ENCODE data around the gene MEF2D. TPM values are rescaled to one million over a fixed set of nuclear protein-coding genes. Genes with fewer than 3 reads are reported as not detected.

MEF2D gene
- total and polyA plus RNA-seq, 12 donors, result 7.8 to 89.9 (median 50.0) TPM

DNA sequence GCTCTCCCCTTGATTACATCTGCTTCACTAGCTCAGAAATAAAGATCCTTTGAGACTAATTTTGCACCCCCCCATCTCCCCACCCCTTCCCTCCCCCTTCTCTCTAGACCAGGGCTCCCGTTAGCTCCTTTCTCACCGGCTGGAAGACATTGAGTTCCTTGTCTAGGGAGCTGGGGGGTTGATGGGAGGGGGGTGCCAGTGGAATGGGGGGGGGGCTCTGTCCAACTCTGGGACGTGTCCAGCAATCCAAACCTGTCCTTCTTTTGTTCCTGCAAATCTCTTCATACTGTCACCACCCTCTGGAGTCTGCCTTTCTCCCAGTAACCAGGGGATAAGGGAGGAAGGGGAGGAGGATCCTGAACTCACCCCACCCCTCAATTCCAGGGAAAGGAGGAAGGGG lies 69.7 kb downstream of the MEF2D start:
- WGBS, 4 donors, result 21 to 25% (median 23%) methylated on average over 2 to 3 of the region's 3 CpGs
- Histone ChIP-seq H3K36me3 (replicated peaks in 1 of 2) (no peaks in the 10 kb centered on the region), H3K27ac (no peak overlapping the region), H3K4me1 (replicated peaks in 1 of 2) (peaks cover 0 to 6% of the 10 kb centered on the region in 2 donors), H3K9me3 (replicated peaks in 1 of 3) (no peaks in the 10 kb centered on the region), H3K27me3 (peaks cover 63% of the 10 kb centered on the region), H3K4me3 (no peak overlapping the region)
- no peak for TF ChIP-seq POLR2A (IDR thresholded peaks at IDR 0.05)
- TF ChIP-seq, protein P1, sequence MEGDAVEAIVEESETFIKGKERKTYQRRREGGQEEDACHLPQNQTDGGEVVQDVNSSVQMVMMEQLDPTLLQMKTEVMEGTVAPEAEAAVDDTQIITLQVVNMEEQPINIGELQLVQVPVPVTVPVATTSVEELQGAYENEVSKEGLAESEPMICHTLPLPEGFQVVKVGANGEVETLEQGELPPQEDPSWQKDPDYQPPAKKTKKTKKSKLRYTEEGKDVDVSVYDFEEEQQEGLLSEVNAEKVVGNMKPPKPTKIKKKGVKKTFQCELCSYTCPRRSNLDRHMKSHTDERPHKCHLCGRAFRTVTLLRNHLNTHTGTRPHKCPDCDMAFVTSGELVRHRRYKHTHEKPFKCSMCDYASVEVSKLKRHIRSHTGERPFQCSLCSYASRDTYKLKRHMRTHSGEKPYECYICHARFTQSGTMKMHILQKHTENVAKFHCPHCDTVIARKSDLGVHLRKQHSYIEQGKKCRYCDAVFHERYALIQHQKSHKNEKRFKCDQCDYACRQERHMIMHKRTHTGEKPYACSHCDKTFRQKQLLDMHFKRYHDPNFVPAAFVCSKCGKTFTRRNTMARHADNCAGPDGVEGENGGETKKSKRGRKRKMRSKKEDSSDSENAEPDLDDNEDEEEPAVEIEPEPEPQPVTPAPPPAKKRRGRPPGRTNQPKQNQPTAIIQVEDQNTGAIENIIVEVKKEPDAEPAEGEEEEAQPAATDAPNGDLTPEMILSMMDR (IDR thresholded peaks at IDR 0.05), result no peak
- intact Hi-C loops (cut with DNase I), result no loop called here
- DNase-seq, result no peak

DNA sequence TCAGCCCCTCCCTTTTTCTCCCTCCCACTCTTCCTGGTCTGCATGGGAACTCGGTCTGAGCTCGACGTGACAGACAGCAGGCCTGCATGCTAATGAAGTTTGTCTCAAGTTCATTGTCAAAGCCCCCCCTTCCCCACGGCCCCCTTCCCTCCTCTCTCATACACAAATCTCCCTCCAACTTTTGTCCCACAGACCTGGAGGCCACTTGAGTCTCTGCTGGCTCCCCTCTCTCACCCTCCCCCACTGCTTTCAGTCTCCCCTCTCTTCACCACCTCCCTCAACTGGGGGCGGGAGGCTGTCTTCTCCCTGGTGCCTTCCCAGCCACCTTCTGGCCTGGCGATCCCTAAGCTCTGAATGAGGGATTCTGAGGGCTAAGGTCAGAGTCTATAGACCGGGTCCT lies 70.3 kb downstream of the MEF2D start:
- Histone ChIP-seq H3K9me3 (replicated peaks in 1 of 3) (no peaks in the 10 kb centered on the region), H3K4me3 (no peak overlapping the region), H3K27me3 (peaks cover 57% of the 10 kb centered on the region), H3K36me3 (replicated peaks in 1 of 2) (no peaks in the 10 kb centered on the region), H3K27ac (no peak overlapping the region), H3K4me1 (replicated peaks in 1 of 2) (no peaks in the 10 kb centered on the region)
- 11 to 29% (median 14%) methylated on average over 7 of the region's 7 CpGs for WGBS, 4 donors
- intact Hi-C loops (cut with DNase I), result no loop called here
- no peak for DNase-seq
- TF ChIP-seq POLR2A (IDR thresholded peaks at IDR 0.05), result no peak
- TF ChIP-seq, protein P1 (IDR thresholded peaks at IDR 0.05), result no peak

DNA sequence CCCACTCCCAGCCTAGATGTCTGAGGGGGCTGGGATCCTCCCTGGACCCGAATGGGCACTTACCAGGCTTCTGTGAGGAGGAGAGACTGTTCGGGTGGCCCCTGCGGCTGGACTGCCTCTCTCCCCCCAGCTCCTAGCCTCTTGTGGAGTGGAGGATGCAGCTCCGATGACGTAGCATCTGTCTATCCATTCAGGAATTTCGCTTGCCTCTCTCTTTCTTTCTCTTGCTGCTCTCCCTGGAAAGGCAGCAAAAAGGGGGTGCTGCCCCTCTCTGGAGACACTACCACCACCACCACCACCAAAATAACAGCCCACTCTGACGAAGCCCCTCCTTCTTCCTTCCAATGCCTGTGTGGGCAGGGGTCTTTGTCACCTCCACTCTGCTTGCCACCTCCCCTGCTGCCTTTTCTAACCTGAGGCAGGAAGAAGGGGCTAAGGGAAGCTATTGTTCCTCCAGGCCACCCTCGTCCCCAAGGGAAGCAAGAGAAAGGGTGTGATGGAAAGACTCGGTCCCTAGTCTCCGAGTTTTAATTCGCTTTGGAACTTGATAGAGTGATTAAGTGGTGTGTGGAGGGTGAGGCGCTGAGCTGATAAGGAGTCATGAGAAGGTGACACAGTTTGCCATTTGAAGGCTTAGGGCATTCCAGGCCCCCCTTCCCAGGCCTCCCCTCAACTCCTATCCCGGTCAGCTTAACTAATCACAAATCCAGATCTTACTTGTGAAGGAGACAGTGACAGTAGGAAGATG lies 71.1 kb downstream of the MEF2D start:
- H3K4me3 ChIP-seq, result no peak overlapping the region

DNA sequence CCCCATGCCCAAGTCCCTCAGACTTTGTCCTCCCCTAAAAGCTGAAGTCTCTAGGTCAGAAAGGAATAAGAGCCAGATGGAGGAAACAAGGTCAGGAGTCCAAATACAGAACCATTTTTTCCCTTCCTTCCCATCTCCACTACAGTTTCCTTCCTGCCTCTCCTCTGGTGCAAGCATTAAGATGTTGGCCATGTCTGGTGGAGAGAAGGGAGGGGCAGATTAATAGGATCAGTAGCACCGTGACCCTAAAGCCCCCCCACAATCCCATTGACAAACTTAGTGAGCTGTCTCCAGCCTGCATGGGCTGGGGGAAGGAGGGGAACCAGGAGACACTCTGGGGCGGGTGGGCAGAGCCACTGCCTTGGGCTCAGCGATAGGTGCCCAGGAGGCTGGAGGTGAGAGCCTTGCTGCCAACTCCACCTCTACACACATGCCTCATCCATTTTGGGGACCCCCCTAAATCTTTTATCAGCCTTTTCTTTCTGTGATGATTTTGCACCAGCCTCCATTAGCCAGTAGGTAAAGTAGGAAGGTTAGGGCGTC lies 71.8 kb downstream of the MEF2D start:
- DNase-seq, result no peak
- H3K27ac ChIP-seq, result no peak overlapping the region
- WGBS, 4 donors, result 0 to 21% (median 12%) methylated on average over 3 to 4 of the region's 4 CpGs
- H3K4me1 ChIP-seq (replicated peaks in 1 of 2), result no peaks in the 10 kb centered on the region
- no peaks in the 10 kb centered on the region for H3K9me3 ChIP-seq (replicated peaks in 1 of 3)
- intact Hi-C loops (cut with DNase I), result no loop called here
- no peak overlapping the region for H3K4me3 ChIP-seq
- peaks cover 46% of the 10 kb centered on the region for H3K27me3 ChIP-seq
- H3K36me3 ChIP-seq (replicated peaks in 1 of 2), result no peaks in the 10 kb centered on the region
- TF ChIP-seq, protein P1 (IDR thresholded peaks at IDR 0.05), result no peak
- no peak for TF ChIP-seq POLR2A (IDR thresholded peaks at IDR 0.05)

More for the DNA sequence above, 71.1 kb downstream of the MEF2D start:
- intact Hi-C loops (cut with DNase I), result no loop called here
- Histone ChIP-seq H3K36me3 (replicated peaks in 1 of 2) (no peaks in the 10 kb centered on the region), H3K27me3 (peaks cover 50% of the 10 kb centered on the region), H3K4me1 (replicated peaks in 1 of 2) (no peaks in the 10 kb centered on the region), H3K27ac (no peak overlapping the region), H3K9me3 (replicated peaks in 1 of 3) (no peaks in the 10 kb centered on the region)
- WGBS, 4 donors, result 9 to 14% (median 11%) methylated on average over 9 to 13 of the region's 13 CpGs
- TF ChIP-seq, protein P1 (IDR thresholded peaks at IDR 0.05), result no peak
- no peak for DNase-seq

Measured in adrenal gland (tissue), 12 donors.